ENCODE measurements around the gene SCRN3. TPM values are rescaled to one million over a fixed set of nuclear protein-coding genes. Genes with fewer than 3 reads are reported as not detected.

Gene SCRN3
- total and polyA plus RNA-seq, 2 of the 4 experiments (the other 2 are of a cell fraction) = 9.9 to 11.4 TPM

- no peak overlapping the region for H3K18ac ChIP-seq (ENCODE audit: low read depth, low read length)
- peaks cover 0 to 5% of the 10 kb centered on the region in 2 experiments; a peak in 1 of 4 replicates for H3K79me1 ChIP-seq (ENCODE audit: low read depth in 1 of 2, low read length in 2 of 2)
- H4K91ac ChIP-seq (ENCODE audit: insufficient read depth, low read depth, low read length) = no peak overlapping the region
- in situ Hi-C loops (cut with MboI; ENCODE audit: low sequenced_read_pairs) (no loop called here), dilution Hi-C loops (cut with HindIII; ENCODE audit: low sequenced_read_pairs, unreplicated experiment) (no loop called here), intact Hi-C loops (cut with micrococcal nuclease) (no loop called here)
- H2AK9ac ChIP-seq (replicated peaks; ENCODE audit: low read depth, low read length, poor library complexity) = no peak overlapping the region
- H3K4me3 ChIP-seq (ENCODE audit: insufficient read depth, low read depth, low read length) = no peak overlapping the region
- no peak overlapping the region for H4K5ac ChIP-seq (ENCODE audit: low read depth, low read length)
- no peak overlapping the region for H3K27ac ChIP-seq (ENCODE audit: insufficient read depth, low read length)
- no CpG with 5 or more reads among the region's 2 CpGs for WGBS, 2 experiments (ENCODE audit: extremely low coverage in 2 of 2, insufficient read length in 1 of 2)
- H4K8ac ChIP-seq (ENCODE audit: low read depth in 2 of 2, low read length in 2 of 2) = no peak overlapping the region
- no peaks in the 10 kb centered on the region for H3K27me3 ChIP-seq (ENCODE audit: control insufficient read depth, insufficient read depth, low read length)
- H2BK120ac ChIP-seq (ENCODE audit: low read depth, low read length) = no peak overlapping the region
- DNase-seq (no peak), ATAC-seq (ENCODE audit: low read depth) (no peak)
- H2AFZ ChIP-seq (replicated peaks; ENCODE audit: low read length, poor library complexity) = no peak overlapping the region
- H3K23ac ChIP-seq (ENCODE audit: low read depth, low read length) = no peak overlapping the region
- H2BK15ac ChIP-seq (ENCODE audit: low read depth, low read length) = no peak overlapping the region
- no peaks in the 10 kb centered on the region for H4K20me1 ChIP-seq (ENCODE audit: insufficient read depth, low read length)
- CTCF ChIA-PET = interaction anchor here (0.6 kb wide), 2 partner anchors 34 to 140 kb away, joined by 3 to 4 read pairs; no protein-coding TSS in a partner anchor
- H3K4me2 ChIP-seq (ENCODE audit: low read depth, low read length) = no peak overlapping the region
- no peaks in the 10 kb centered on the region for H3K9me3 ChIP-seq (ENCODE audit: control insufficient read depth, insufficient read depth, low read length)
- POLR2A ChIA-PET (ENCODE audit: unreplicated experiment) = no interaction called here
- no TSS peak for BruUV-seq (replicated peaks)
- TF ChIP-seq USF2 (IDR thresholded peaks at IDR 0.05; ENCODE audit: low read depth, low read length) (no peak), NFE2L2 (IDR thresholded peaks at IDR 0.05; ENCODE audit: low read depth, low read length) (no peak), MAFK (IDR thresholded peaks at IDR 0.05; ENCODE audit: low read depth, low read length) (no peak), POLR2A (IDR thresholded peaks at IDR 0.05; ENCODE audit: low read depth, low read length) (no peak), RCOR1 (IDR thresholded peaks at IDR 0.05; ENCODE audit: insufficient replicate concordance, low read length) (no peak), RFX5 (IDR thresholded peaks at IDR 0.05; ENCODE audit: low read depth, low read length) (no peak), CEBPB (IDR thresholded peaks at IDR 0.05; ENCODE audit: low read depth, low read length) (no peak), RAD21 (IDR thresholded peaks at IDR 0.05; ENCODE audit: low read length) (no peak), SMC3 (IDR thresholded peaks at IDR 0.05; ENCODE audit: low read depth, low read length) (no peak), MAZ (IDR thresholded peaks at IDR 0.05; ENCODE audit: borderline replicate concordance, low read depth, low read length) (no peak), CTCF (conservative IDR thresholded peaks at IDR 0.05; ENCODE audit: low read depth, low read length) (no peak), MXI1 (IDR thresholded peaks at IDR 0.05; ENCODE audit: borderline replicate concordance, low read depth, low read length) (no peak), BHLHE40 (IDR thresholded peaks at IDR 0.05; ENCODE audit: low read depth, low read length) (no peak), FOS (IDR thresholded peaks at IDR 0.05; ENCODE audit: low read depth, low read length) (no peak), CHD1 (IDR thresholded peaks at IDR 0.05; ENCODE audit: low read depth, low read length) (no peak)
- TF ChIP-seq, protein P1, sequence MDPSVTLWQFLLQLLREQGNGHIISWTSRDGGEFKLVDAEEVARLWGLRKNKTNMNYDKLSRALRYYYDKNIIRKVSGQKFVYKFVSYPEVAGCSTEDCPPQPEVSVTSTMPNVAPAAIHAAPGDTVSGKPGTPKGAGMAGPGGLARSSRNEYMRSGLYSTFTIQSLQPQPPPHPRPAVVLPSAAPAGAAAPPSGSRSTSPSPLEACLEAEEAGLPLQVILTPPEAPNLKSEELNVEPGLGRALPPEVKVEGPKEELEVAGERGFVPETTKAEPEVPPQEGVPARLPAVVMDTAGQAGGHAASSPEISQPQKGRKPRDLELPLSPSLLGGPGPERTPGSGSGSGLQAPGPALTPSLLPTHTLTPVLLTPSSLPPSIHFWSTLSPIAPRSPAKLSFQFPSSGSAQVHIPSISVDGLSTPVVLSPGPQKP (IDR thresholded peaks at IDR 0.05; ENCODE audit: borderline replicate concordance, low read depth, low read length) = no peak
- no peak overlapping the region for H3K9ac ChIP-seq (ENCODE audit: low read depth, low read length)
- no peak overlapping the region for H2BK20ac ChIP-seq (ENCODE audit: low read depth, low read length)
- no peaks in the 10 kb centered on the region for H3K4me1 ChIP-seq (ENCODE audit: control insufficient read depth, insufficient read depth, low read length)
- H3K9me1 ChIP-seq (ENCODE audit: insufficient read depth, low read length) = no peaks in the 10 kb centered on the region
- no peak overlapping the region for H3K14ac ChIP-seq (replicated peaks; ENCODE audit: low read depth, low read length)
- no peak overlapping the region for H2BK5ac ChIP-seq (ENCODE audit: low read depth, low read length, poor library complexity, severe bottlenecking)
- H3K36me3 ChIP-seq (ENCODE audit: control insufficient read depth, insufficient read depth, low read length) = peaks cover 7% of the 10 kb centered on the region; the same call in 1 of the 2 replicates
- no peak overlapping the region for H3K56ac ChIP-seq (ENCODE audit: extremely low read depth, insufficient read depth, low read length)
- H3K4ac ChIP-seq (ENCODE audit: low read depth, low read length) = no peak overlapping the region
- no peak overlapping the region for H2AK5ac ChIP-seq (ENCODE audit: low read depth, low read length)
Measured at GRCh38 chr2:174356347-174356746, 39.2 kb upstream of the SCRN3 start.

Data from IMR-90 (cell line).